Activated CD4-positive, CD25-positive, alpha-beta regulatory T cell (primary cell): ENCODE data around the gene WDR49.

ENCODE experiments used
- DNase-seq, 4 experiments: peaks; one replicate each; lab custom pipeline; 2025; lab: John Stamatoyannopoulos, UW

Gene WDR49

GRCh38 chr3:167487556-167487955 lies 166.2 kb downstream of the WDR49 start:
- no peak for DNase-seq

DNA sequence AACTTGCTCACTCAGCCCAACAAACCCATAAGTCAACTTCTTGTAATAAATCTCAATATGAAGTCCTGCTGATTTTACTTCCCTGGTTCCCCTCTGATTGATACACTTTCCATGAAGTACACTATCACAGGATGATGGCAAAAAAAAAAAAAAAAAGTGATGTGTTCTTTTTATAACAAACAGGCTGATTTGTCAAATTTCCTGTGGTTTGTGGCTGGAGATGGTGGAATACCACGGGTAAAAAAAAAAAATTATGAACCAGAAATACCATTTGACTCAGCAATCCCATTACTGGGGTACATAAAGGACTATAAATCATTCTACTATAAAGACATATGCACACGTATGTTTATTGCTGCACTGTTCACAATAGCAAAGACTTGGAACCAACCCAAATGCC lies 169.2 kb downstream of the WDR49 start:
- DNase-seq = no peak

GRCh38 chr3:167483708-167484475 lies 169.8 kb downstream of the WDR49 start:
- DNase-seq = no peak

GRCh38 chr3:167481164-167481563 lies 172.6 kb downstream of the WDR49 start:
- DNase-seq = no peak

DNA sequence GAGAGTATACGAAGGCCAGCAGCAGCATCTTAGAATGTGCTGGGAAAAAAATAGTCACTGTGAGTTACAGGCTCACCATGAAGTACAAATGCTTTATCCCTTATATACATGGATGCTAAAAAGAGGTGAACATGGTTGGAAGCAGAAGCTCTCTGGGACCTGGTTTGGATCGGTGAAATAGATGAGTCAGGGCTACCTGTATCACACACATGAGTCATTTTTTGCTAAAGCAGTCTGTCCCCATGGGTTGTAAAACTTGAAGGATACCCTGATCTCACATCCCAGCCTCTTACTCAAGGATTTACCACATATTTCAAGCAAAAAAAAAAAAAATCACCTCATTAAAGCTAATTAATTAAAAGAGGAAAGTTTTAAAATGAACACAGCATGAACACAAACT lies 173.0 kb downstream of the WDR49 start:
- DNase-seq = no peak

DNA sequence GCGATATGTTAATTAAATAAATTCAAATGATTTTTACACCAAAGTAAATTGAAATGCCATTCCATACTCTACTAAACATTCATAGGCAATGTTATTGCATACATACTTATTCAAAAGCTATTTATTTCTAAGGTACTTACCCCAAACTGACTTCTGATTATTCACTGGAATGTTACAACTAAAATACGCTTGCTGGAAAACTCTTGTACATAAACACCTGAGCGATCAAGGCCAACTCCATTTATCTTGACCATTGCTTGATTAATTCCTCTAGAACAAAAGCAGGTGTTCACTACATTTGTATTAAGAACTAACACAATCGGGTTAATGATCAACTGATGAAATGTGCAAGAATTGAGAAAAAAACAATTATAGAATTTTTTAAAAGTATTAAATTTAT lies 179.9 kb downstream of the WDR49 start, which contains the start of gene SERPINI2:
Gene SERPINI2 (minus strand): TSS at position 180 of the 400 bp plus-strand sequence. CDS start 2,208 bp downstream, outside the sequence.
- DNase-seq = no peak

DNA sequence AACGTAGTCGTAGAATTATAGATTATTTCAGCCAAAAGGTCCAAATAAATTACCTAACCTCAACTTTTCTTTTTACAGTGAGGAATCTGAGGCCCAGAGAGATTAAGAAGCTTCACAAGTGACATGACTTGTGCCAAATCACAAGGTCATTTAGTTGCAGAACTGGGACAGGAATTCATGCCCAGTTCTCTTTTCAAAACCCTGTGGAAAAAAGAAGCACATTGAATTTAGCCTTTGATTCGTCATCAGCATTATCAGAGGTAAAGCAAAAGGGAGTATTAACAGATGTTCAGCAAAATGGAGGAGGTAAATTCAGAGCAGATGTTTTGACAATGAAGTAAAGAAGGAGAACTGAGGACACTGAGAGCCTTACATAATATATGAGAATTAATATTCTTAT lies 184.4 kb downstream of the WDR49 start:
- no peak for DNase-seq

- DNase-seq = no peak
Observed at GRCh38 chr3:167467848-167468611, 185.7 kb downstream of the WDR49 start.

DNA sequence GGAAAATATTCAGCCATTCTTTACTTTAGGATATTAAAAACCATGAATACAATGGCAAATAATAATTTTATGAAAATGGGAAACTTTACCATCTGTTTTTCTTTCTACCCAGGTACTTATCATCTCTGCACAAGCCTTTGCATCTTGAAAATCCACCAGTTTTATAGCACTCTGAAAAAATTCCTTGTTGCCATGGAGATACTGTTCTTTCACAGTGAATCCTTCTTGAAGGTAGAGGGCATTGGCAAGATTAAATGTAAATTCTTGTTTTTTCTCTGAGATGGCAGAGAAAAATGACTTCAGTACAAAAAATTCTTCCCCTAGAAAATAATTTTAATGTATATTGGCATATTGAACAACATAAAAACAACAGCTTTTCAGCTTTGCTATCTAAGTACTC lies 186.8 kb downstream of the WDR49 start:
- no peak for DNase-seq

DNA sequence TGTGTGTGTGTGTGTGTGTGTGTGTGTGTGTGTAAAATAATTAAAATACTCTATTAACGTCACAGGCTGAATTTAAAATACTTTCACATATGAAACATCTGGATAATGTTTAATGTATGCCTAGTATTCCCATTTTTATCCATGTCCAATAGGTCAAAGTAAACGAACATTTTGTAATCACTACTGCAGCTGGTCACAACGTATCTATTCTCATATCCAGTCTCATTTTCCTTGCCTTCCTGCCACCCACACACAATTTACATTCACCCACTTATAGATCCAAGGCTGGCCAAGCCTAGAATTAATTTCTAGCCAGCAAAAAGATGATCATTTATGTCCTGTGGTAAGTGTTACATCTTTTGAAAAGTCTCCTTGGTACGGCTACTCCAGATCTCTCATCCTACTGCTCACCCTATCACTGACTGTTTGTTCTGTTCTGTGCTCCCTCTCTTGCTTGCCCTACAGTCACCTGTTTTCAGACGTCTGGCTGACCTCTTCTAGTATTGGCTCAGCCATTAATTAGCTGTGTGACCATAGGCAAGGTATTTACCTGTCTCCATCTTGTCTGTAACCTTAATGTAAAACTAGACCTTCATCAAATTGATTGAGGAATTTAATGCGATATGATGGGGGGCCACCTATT lies 197.5 kb downstream of the WDR49 start:
- DNase-seq = no peak

DNA sequence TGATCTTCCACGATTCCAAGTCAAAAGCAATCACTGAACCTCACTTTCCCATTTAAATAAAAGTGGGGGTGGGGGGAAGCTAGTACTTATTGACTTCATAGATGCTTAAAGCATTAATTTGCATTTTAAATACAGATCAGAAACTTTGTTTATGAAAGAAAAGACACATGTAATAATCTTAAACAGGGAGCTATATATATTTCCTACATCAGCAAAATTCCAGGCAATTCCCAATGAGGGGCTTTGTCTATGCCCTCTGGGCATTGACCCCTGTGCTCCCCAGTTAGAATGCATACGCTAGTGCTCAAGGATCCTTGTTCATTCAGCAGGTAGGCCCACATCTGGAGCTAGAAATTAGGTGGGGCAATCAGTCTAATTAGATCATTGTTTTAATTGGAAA lies 199.9 kb downstream of the WDR49 start:
- no peak for DNase-seq

GRCh38 chr3:167451282-167451681 lies 202.5 kb downstream of the WDR49 start:
- no peak for DNase-seq

GRCh38 chr3:167450675-167451074 lies 203.1 kb downstream of the WDR49 start:
- no peak for DNase-seq

DNA sequence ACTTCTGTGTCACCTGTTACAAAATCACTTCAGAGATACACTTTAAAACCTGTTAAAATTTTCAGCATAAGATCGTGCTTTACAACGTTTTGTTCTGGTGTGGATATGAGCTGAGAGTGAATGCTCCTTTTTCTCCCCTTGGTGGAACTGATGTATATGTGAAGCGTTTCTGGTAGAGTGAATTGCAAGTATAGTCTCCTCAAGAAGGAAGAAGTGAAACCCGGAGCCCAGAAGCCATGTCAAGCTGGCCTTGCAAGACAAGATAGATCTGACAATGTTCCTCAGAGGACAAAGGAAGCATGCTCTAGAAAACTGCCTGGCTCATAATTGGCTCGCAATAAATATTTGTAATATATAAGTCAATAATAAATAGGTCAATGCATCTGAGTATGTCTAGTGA lies 203.5 kb downstream of the WDR49 start:
- no peak for DNase-seq

GRCh38 chr3:167445491-167445890 lies 208.3 kb downstream of the WDR49 start:
- DNase-seq = no peak

- DNase-seq = no peak
Observed at GRCh38 chr3:167441256-167441655, 212.5 kb downstream of the WDR49 start.

DNA sequence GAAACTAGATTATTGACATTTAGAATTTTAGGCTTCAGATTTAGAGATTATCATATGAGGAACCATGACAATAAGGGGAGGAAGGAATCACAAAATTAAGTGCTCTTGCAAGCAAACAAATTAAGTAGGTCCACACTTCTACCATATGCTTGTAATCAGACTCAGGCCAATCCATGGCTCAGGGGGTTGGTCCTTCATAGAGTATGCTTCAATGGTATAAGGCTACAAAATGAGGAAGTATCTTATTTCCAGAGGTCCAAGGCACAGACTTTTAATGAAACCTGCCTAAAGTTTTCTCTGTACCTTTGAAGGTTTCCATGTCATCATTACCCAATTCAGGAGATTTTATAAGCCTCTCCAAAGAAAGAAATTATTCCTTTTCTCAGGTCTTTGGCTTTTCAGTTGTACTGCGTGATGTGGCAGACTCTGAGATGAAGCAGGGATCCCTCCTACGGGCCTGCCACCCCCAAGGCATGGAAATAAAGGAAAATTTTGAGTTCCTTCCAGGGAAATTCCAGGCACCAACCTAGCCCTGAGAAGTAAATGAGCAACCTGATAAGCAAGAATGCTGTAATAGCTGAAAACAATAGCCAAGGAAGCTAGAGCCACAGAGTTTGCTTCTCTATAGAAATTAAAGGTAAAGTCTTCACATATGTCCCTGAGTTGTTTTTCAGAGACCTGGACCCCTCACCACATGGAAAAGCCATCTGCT lies 216.2 kb downstream of the WDR49 start:
- no peak for DNase-seq
